HG03159 (cell line): Measurements from ENCODE around the gene ITGA3.
"Not testable (repeated sequence)": the region's sequence is repeated elsewhere in the genome, so short reads cannot be mapped to it uniquely, and the experiment has no call there.

Experiments used
- ATAC-seq: cut with Tn5 transposase; IDR thresholded peaks from one replicate; pipeline ENCODE4 v1.9.1; 2021; ENCODE audit warnings: mild to moderate bottlenecking, moderate library complexity; ENCODE audit not compliant: unreplicated experiment

Gene ITGA3

GRCh38 chr17:50051082-50051576 is 4.8 kb upstream of the ITGA3 start:
- no peak for ATAC-seq

- no peak for ATAC-seq
Observed at GRCh38 chr17:50051606-50052005, 4.3 kb upstream of the ITGA3 start.

GRCh38 chr17:50052241-50052796 is 3.6 kb upstream of the ITGA3 start:
- no peak for ATAC-seq

- ATAC-seq, result no peak
Observed at GRCh38 chr17:50052822-50053653, 2.9 kb upstream of the ITGA3 start.

GRCh38 chr17:50053654-50053960 is 2.3 kb upstream of the ITGA3 start:
- ATAC-seq, result no peak

- no peak for ATAC-seq
Observed at GRCh38 chr17:50055055-50055425, 870 bp upstream of the ITGA3 start.

GRCh38 chr17:50056217-50056960 is 479 bp downstream of the ITGA3 start:
- no peak for ATAC-seq

GRCh38 chr17:50056961-50057330 is 1.0 kb downstream of the ITGA3 start:
- no peak for ATAC-seq

GRCh38 chr17:50057521-50057991 is 1.6 kb downstream of the ITGA3 start:
- no peak for ATAC-seq

- no peak for ATAC-seq
Observed at GRCh38 chr17:50058296-50058953, 2.5 kb downstream of the ITGA3 start.

- ATAC-seq, result no peak
Observed at GRCh38 chr17:50059256-50059655, 3.3 kb downstream of the ITGA3 start.

GRCh38 chr17:50059759-50060273 is 3.9 kb downstream of the ITGA3 start:
- no peak for ATAC-seq

GRCh38 chr17:50060951-50061712 is 5.2 kb downstream of the ITGA3 start:
- ATAC-seq, result no peak

GRCh38 chr17:50061713-50062045 is 5.8 kb downstream of the ITGA3 start:
- not testable (repeated sequence) for ATAC-seq

- ATAC-seq, result no peak
Observed at GRCh38 chr17:50062293-50063243, 6.7 kb downstream of the ITGA3 start.

- ATAC-seq, result no peak
Observed at GRCh38 chr17:50063561-50064252, 7.8 kb downstream of the ITGA3 start.

GRCh38 chr17:50064253-50065001 is 8.5 kb downstream of the ITGA3 start:
- ATAC-seq, result no peak

- no peak for ATAC-seq
Observed at GRCh38 chr17:50065056-50065455, 9.1 kb downstream of the ITGA3 start.
